ENCODE data around the gene ZCCHC10.

Gene ZCCHC10

DNA sequence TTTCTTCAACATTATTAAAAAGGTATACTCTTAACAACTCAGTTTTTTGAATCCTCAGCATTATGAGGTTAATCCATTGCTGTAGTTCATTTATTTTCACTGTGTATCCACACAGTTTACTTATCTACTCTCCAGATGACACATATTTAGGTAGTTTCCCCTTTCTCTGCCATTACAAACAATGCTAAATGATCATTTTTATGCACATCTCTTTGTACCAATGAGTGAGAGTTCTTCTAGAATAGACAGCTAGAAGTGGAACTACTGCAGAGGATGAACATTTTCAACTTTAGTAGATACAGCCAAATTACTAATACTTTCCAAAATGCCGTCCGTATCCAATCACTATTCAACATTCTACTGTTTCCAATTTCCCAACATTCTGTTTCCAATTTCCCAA lies 74.5 kb downstream of the ZCCHC10 start:
- TF ChIP-seq, protein P1, sequence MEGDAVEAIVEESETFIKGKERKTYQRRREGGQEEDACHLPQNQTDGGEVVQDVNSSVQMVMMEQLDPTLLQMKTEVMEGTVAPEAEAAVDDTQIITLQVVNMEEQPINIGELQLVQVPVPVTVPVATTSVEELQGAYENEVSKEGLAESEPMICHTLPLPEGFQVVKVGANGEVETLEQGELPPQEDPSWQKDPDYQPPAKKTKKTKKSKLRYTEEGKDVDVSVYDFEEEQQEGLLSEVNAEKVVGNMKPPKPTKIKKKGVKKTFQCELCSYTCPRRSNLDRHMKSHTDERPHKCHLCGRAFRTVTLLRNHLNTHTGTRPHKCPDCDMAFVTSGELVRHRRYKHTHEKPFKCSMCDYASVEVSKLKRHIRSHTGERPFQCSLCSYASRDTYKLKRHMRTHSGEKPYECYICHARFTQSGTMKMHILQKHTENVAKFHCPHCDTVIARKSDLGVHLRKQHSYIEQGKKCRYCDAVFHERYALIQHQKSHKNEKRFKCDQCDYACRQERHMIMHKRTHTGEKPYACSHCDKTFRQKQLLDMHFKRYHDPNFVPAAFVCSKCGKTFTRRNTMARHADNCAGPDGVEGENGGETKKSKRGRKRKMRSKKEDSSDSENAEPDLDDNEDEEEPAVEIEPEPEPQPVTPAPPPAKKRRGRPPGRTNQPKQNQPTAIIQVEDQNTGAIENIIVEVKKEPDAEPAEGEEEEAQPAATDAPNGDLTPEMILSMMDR (IDR thresholded peaks at IDR 0.05; ENCODE audit: low read depth, low read length), result no peak
- peaks cover 8% of the 10 kb centered on the region for H3K9me3 ChIP-seq (ENCODE audit: severe bottlenecking)
- DNase-seq, result no peak
- H3K27ac ChIP-seq, result no peak overlapping the region
- H3K4me3 ChIP-seq (ENCODE audit: low read depth, low read length), result no peak overlapping the region
- H3K27me3 ChIP-seq (ENCODE audit: insufficient read depth, low read depth, severe bottlenecking), result no peaks in the 10 kb centered on the region
- H3K36me3 ChIP-seq, result peaks cover 14% of the 10 kb centered on the region

DNA sequence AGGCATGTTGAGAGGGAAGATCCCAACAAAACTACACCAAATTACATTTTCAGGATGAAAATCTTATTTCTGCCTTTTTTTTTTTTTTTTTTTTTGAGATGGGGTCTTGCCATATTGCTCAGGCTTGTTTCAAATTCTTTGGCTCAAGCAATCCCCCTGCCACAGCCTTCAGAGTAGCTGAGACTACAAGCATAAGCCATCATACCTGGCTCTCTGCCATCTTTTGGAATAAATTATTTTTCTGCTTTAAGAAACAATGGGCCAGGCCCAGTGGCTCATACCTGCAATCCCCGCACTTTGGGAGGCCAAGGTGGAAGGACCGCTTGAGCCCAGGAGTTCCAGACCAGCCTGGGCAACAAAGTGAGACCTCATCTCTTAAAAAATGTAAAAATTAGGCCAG lies 77.2 kb downstream of the ZCCHC10 start:
- TF ChIP-seq, protein P1 (IDR thresholded peaks at IDR 0.05; ENCODE audit: low read depth, low read length), result no peak
- Histone ChIP-seq H3K27ac (no peak overlapping the region), H3K36me3 (peaks cover 5% of the 10 kb centered on the region), H3K27me3 (ENCODE audit: insufficient read depth, low read depth, severe bottlenecking) (no peaks in the 10 kb centered on the region), H3K4me3 (ENCODE audit: low read depth, low read length) (no peak overlapping the region), H3K9me3 (ENCODE audit: severe bottlenecking) (no peaks in the 10 kb centered on the region)
- DNase-seq, result no peak

DNA sequence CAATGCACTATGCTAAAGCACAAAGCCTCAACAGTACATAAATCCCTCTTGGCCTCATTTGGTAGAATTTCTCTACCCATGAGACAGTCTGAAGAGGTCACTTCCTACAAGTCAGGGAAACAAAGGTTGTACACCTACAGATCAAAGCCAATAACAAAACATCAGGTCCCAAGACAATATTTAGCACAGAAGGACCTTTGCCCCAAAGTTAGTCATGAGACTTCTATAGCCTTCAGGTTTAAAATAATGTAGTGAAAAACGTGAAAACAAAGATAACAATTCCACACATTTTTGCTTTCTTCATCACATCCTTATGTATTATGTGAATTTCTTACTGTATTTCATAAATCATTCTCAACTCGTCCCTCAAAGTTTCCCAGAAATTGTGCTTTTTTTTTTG lies 78.7 kb downstream of the ZCCHC10 start:
- DNase-seq, result no peak
- Histone ChIP-seq H3K27ac (no peak overlapping the region), H3K4me3 (ENCODE audit: low read depth, low read length) (no peak overlapping the region), H3K27me3 (ENCODE audit: insufficient read depth, low read depth, severe bottlenecking) (no peaks in the 10 kb centered on the region), H3K9me3 (ENCODE audit: severe bottlenecking) (no peaks in the 10 kb centered on the region), H3K36me3 (peaks cover 5% of the 10 kb centered on the region)
- TF ChIP-seq, protein P1 (IDR thresholded peaks at IDR 0.05; ENCODE audit: low read depth, low read length), result no peak

All from WERI-Rb-1 (cell line).